GM20431 (cell line): Measurements from ENCODE around the gene ARHGDIA.

Experiments
- in situ Hi-C: fragments of 300-500 bp; cut with MseI, MboI; formaldehyde crosslinking; loops from one replicate; pipeline ENCODE4 v1.15.0; 2020; ENCODE audit warnings: low sequenced_read_pairs; ENCODE audit not compliant: unreplicated experiment

Gene ARHGDIA

GRCh38 chr17:81889602-81890001, 18.5 kb upstream of the ARHGDIA start:
- in situ Hi-C loops = no loop called here

GRCh38 chr17:81888988-81889595, 18.0 kb upstream of the ARHGDIA start:
- in situ Hi-C loops = no loop called here

GRCh38 chr17:81888105-81888987, 17.2 kb upstream of the ARHGDIA start:
- in situ Hi-C loops = no loop called here

- in situ Hi-C loops = no loop called here
Measured at GRCh38 chr17:81885869-81886548, 14.9 kb upstream of the ARHGDIA start.

GRCh38 chr17:81885454-81885853, 14.3 kb upstream of the ARHGDIA start:
- in situ Hi-C loops = no loop called here

- in situ Hi-C loops = no loop called here
Measured at GRCh38 chr17:81884968-81885367, 13.8 kb upstream of the ARHGDIA start.

- in situ Hi-C loops = no loop called here
Measured at GRCh38 chr17:81884520-81884919, 13.4 kb upstream of the ARHGDIA start.

- in situ Hi-C loops = no loop called here
Measured at GRCh38 chr17:81879121-81879520, 8.0 kb upstream of the ARHGDIA start.

GRCh38 chr17:81878294-81878693, 7.2 kb upstream of the ARHGDIA start:
- in situ Hi-C loops = no loop called here

- in situ Hi-C loops = no loop called here
Measured at GRCh38 chr17:81877569-81877968, 6.4 kb upstream of the ARHGDIA start.

GRCh38 chr17:81871387-81872230, 472 bp upstream of the ARHGDIA start:
- in situ Hi-C loops = no loop called here

- in situ Hi-C loops = no loop called here
Measured at GRCh38 chr17:81870131-81870980, 781 bp downstream of the ARHGDIA start.

GRCh38 chr17:81869221-81870130, 1.7 kb downstream of the ARHGDIA start:
- in situ Hi-C loops = no loop called here

- in situ Hi-C loops = no loop called here
Measured at GRCh38 chr17:81868674-81869220, 2.4 kb downstream of the ARHGDIA start.

GRCh38 chr17:81867991-81868673, 3.0 kb downstream of the ARHGDIA start:
- in situ Hi-C loops = no loop called here

- in situ Hi-C loops = no loop called here
Measured at GRCh38 chr17:81867170-81867990, 3.8 kb downstream of the ARHGDIA start.
